HFFc6 (cell line): Measurements from ENCODE around the gene ZFP36L2. TPM values are rescaled to one million over a fixed set of nuclear protein-coding genes. Genes with fewer than 3 reads are reported as not detected.
A peak's percentile ranks its signal among the peaks of the same experiment; 100 is the strongest.

Experiments
- DNase-seq: peaks from one replicate; pipeline ENCODE4 v3.0.0-alpha.2; 2018
- H3K27ac Mint-ChIP-seq: 2 replicates; pipeline ENCODE4 v1.8.0; 2020; ENCODE audit warnings: mild to moderate bottlenecking, mixed read lengths
- H3K27me3 Mint-ChIP-seq: 2 replicates; pipeline ENCODE4 v1.8.0; 2021; ENCODE audit warnings: mild to moderate bottlenecking, moderate library complexity, mixed read lengths; ENCODE audit not compliant: insufficient read depth
- H3K36me3 Mint-ChIP-seq: 2 replicates; pipeline ENCODE4 v1.8.0; 2021; ENCODE audit warnings: low read depth, mixed read lengths
- H3K4me1 Mint-ChIP-seq: 2 replicates; pipeline ENCODE4 v1.8.0; 2020; ENCODE audit warnings: low read depth, mixed read lengths
- H3K4me3 Mint-ChIP-seq: 2 replicates; pipeline ENCODE4 v1.8.0; 2020; ENCODE audit warnings: mild to moderate bottlenecking, moderate library complexity, mixed read lengths
- H3K9me3 Mint-ChIP-seq: 2 replicates; pipeline ENCODE4 v1.8.0; 2020; ENCODE audit warnings: mild to moderate bottlenecking, mixed read lengths
- CTCF ChIP-seq: fragments of 200-600 bp; sonication (generic); IDR thresholded peaks from 2 replicates; pipeline ENCODE4 v1.5.0; 2021; ENCODE audit warnings: antibody characterized with exemption, mild to moderate bottlenecking
- total RNA-seq, 6 experiments: library from RNA; stranded (reverse); fragmentation: NEBNext Ultra II Directional; extraction: Animal tissue kit (Norgen Biotek cat#: 25700); gene quantifications; 2 replicates in 1 of 6; 3 replicates in 5 of 6; pipeline ENCODE4 v1.2.3, GENCODE V29; 2021

Gene ZFP36L2
- total RNA-seq, 6 experiments from 2014 or later: 66.6 to 94.5 (median 81.5) TPM

- Mint-ChIP-seq H3K36me3 (peaks cover 5% of the 10 kb centered on the region; the same call in 1 of the 2 replicates), H3K4me3 (no peak overlapping the region), H3K27ac (peak overlapping the region; percentile 96), H3K27me3 (no peaks in the 10 kb centered on the region; the same call in none of the 2 replicates), H3K4me1 (peaks cover 60% of the 10 kb centered on the region), H3K9me3 (no peaks in the 10 kb centered on the region)
- no peak for TF ChIP-seq CTCF
- DNase-seq: no peak
Observed at GRCh38 chr2:43270461-43270860, 44.1 kb upstream of the ZFP36L2 start.

- H3K4me1 Mint-ChIP-seq: peaks cover 57% of the 10 kb centered on the region
Observed at GRCh38 chr2:43269706-43270105, 43.3 kb upstream of the ZFP36L2 start.

GRCh38 chr2:43269074-43269572, 42.7 kb upstream of the ZFP36L2 start:
- Mint-ChIP-seq H3K27ac (peak overlapping the region; percentile 96), H3K4me1 (peaks cover 51% of the 10 kb centered on the region), H3K36me3 (peaks cover 5% of the 10 kb centered on the region; the same call in 1 of the 2 replicates), H3K27me3 (no peaks in the 10 kb centered on the region; the same call in none of the 2 replicates), H3K4me3 (peak overlapping the region; percentile 86), H3K9me3 (no peaks in the 10 kb centered on the region)
- peak; percentile 65 for TF ChIP-seq CTCF
- DNase-seq: peak; percentile 97

More at GRCh38 chr2:43269706-43270105, 43.3 kb upstream of the ZFP36L2 start:
- no peak for TF ChIP-seq CTCF
- Mint-ChIP-seq H3K27ac (peak overlapping the region; percentile 96), H3K9me3 (no peaks in the 10 kb centered on the region), H3K4me3 (peak overlapping the region; percentile 86), H3K27me3 (no peaks in the 10 kb centered on the region; the same call in none of the 2 replicates), H3K36me3 (peaks cover 5% of the 10 kb centered on the region; the same call in 1 of the 2 replicates)
- peak; percentile 66 for DNase-seq

- peaks cover 5% of the 10 kb centered on the region; the same call in 1 of the 2 replicates for H3K36me3 Mint-ChIP-seq
- peaks cover 43% of the 10 kb centered on the region for H3K4me1 Mint-ChIP-seq
- H3K27me3 Mint-ChIP-seq: no peaks in the 10 kb centered on the region; the same call in none of the 2 replicates
- no peak for TF ChIP-seq CTCF
- no peak for DNase-seq
- H3K9me3 Mint-ChIP-seq: no peaks in the 10 kb centered on the region
- peak overlapping the region; percentile 96 for H3K27ac Mint-ChIP-seq
- H3K4me3 Mint-ChIP-seq: peak overlapping the region; percentile 86
Observed at GRCh38 chr2:43268066-43268953, 41.9 kb upstream of the ZFP36L2 start.

GRCh38 chr2:43267381-43267780, 41.0 kb upstream of the ZFP36L2 start:
- H3K27ac Mint-ChIP-seq: no peak overlapping the region
- no peaks in the 10 kb centered on the region for H3K9me3 Mint-ChIP-seq
- no peak overlapping the region for H3K4me3 Mint-ChIP-seq
- peaks cover 44% of the 10 kb centered on the region for H3K4me1 Mint-ChIP-seq
- peaks cover 2% of the 10 kb centered on the region for H3K27me3 Mint-ChIP-seq
- TF ChIP-seq CTCF: no peak
- H3K36me3 Mint-ChIP-seq: peaks cover 5% of the 10 kb centered on the region; the same call in 1 of the 2 replicates
- DNase-seq: no peak
